GM21381 (cell line): ENCODE data around the gene GDPD1.
"Not testable (repeated sequence)": the region's sequence is repeated elsewhere in the genome, so short reads cannot be mapped to it uniquely, and the experiment has no call there.

Experiments used
- ATAC-seq: cut with Tn5 transposase; IDR thresholded peaks from one replicate; pipeline ENCODE4 v1.9.1; 2021; ENCODE audit warnings: mild to moderate bottlenecking, moderate library complexity; ENCODE audit not compliant: unreplicated experiment

GDPD1 gene

GRCh38 chr17:59311051-59311468, 90.7 kb downstream of the GDPD1 start:
- ATAC-seq: no peak

DNA sequence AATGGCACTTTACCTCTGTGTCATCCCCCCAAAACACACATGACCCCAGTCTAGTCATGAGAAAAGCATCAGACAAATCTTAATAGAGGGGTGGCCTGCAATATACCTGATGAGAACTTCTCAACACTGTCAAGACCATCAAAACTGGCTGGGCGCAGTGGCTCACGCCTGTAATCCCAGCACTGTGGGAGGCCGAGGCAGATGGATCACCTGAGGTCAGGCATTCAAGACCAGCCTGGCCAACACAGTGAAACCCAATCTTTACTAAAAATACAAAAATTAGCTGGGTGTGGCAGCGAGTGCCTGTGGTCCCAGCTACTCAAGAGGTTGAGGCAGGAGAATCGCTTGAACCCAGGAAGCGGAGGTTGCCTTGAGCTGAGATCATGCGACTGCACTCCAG, 91.2 kb downstream of the GDPD1 start:
- ATAC-seq: not testable (repeated sequence)

DNA sequence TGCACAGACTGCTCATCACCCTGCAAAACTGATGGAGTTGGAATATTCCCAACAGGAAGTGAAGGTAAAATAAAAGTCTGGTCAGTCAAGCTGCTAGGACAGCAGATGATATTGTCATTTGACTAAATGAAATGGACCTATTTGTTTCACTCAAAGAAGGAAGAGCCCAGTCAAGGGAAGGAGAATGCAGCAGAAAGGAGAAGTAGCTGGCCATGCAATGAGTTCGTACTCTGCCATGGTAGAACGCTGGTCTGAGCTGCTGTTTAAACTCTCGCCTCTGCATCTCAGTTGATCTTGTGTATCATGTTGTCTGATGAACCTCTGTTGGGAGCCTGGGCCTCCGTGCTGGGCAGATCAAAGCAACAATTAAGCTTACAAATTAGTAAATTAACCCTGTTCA, 95.6 kb downstream of the GDPD1 start:
- no peak for ATAC-seq
